Testis (tissue), 3 donors: ENCODE results near the gene SOX2. TPM values are rescaled to one million over a fixed set of nuclear protein-coding genes. Genes with fewer than 3 reads are reported as not detected.

Experiments
- DNase-seq: peaks from one replicate; pipeline ENCODE4 v3.0.0-alpha.2; 2019
- H3K27ac ChIP-seq, 2 donors: fragments of 200-600 bp; sonication (generic); one replicate each; pipeline ENCODE4 v1.5.1; 2019
- H3K27me3 ChIP-seq: fragments of 200-600 bp; sonication (generic); one replicate; pipeline ENCODE4 v1.5.1; 2019
- H3K36me3 ChIP-seq: fragments of 200-600 bp; sonication (generic); one replicate; pipeline ENCODE4 v1.5.1; 2017; ENCODE audit warnings: low read depth; ENCODE audit errors: missing control alignments
- H3K4me1 ChIP-seq: fragments of 200-600 bp; sonication (generic); one replicate; pipeline ENCODE4 v1.5.1; 2019
- H3K4me3 ChIP-seq, 2 donors: fragments of 200-600 bp; sonication (generic); one replicate each; pipeline ENCODE4 v1.5.1; 2017 to 2019
- H3K9me3 ChIP-seq: fragments of 200-600 bp; sonication (generic); one replicate; pipeline ENCODE4 v1.5.1; 2017
- POLR2A ChIP-seq: fragments of 450-650 bp; IDR thresholded peaks from one replicate; pipeline ENCODE4 v1.6.1; 2017; ENCODE audit warnings: antibody characterized with exemption, mild to moderate bottlenecking, moderate library complexity
- WGBS, 2 donors: methylation state at CpG; one replicate each; pipeline ENCODE4 v1.1.5; 2018; 5-methylcytosine and 5-hydroxymethylcytosine counted together
- intact Hi-C: fragments of 100-400 bp; cut with DNase I; formaldehyde crosslinking; loops from one replicate; pipeline ENCODE4 v1.15.1; 2023; ENCODE audit warnings: low total_unique reads
- polyA plus RNA-seq: library from polyadenylated mRNA; stranded (reverse); fragments of 350-450 nt; fragmentation: Illumina TruSeq; extraction: RNeasy Lipid Tissue Mini Kit (QIAGEN cat#74804); gene quantifications from one replicate; pipeline ENCODE4 v1.2.3, GENCODE V29; 2014; ENCODE audit warnings: low read depth, low replicate concordance; ENCODE audit not compliant: insufficient read depth
- total RNA-seq, 2 donors: library from RNA; depleted of rRNA; stranded (reverse); fragments of >200 nt; gene quantifications; one replicate each; pipeline ENCODE4 v1.2.3, GENCODE V29; 2016
- TF ChIP-seq, protein P1 (sequence below), 3 experiments: fragments of 450-650 bp in 2 of 3; fragments of 200-600 bp in 1 of 3; sonication (generic) in 1 of 3; IDR thresholded peaks; one replicate each; pipeline ENCODE4 v1.5.1; 2016 to 2019; ENCODE audit warnings: antibody characterized with exemption in 3 of 3, mild to moderate bottlenecking in 2 of 3, moderate library complexity in 1 of 3

SOX2 gene
- total and polyA plus RNA-seq, 3 donors from 2014 or later: 5.1 to 7.8 (median 7.2) TPM

DNA sequence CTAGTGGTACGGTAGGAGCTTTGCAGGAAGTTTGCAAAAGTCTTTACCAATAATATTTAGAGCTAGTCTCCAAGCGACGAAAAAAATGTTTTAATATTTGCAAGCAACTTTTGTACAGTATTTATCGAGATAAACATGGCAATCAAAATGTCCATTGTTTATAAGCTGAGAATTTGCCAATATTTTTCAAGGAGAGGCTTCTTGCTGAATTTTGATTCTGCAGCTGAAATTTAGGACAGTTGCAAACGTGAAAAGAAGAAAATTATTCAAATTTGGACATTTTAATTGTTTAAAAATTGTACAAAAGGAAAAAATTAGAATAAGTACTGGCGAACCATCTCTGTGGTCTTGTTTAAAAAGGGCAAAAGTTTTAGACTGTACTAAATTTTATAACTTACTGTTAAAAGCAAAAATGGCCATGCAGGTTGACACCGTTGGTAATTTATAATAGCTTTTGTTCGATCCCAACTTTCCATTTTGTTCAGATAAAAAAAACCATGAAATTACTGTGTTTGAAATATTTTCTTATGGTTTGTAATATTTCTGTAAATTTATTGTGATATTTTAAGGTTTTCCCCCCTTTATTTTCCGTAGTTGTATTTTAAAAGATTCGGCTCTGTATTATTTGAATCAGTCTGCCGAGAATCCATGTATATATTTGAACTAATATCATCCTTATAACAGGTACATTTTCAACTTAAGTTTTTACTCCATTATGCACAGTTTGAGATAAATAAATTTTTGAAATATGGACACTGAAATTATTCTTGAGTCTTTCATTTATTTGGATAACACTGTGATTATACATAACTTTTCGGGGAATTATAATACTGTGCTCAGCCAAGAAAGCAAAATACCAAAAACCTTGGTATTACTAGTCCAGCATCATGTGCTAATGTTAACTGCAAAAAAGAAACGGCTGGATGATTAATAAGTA, 2.2 kb downstream of the SOX2 start:
- Histone ChIP-seq H3K27ac (no peak overlapping the region), H3K4me3 (peak overlapping the region; percentile 31 to 53), H3K36me3 (no peaks in the 10 kb centered on the region), H3K27me3 (no peaks in the 10 kb centered on the region), H3K4me1 (peaks cover 8% of the 10 kb centered on the region), H3K9me3 (no peaks in the 10 kb centered on the region)
- WGBS, 2 donors: 15 to 16% methylated on average over 13 of the region's 13 CpGs
- no peak for DNase-seq
- TF ChIP-seq, protein P1, sequence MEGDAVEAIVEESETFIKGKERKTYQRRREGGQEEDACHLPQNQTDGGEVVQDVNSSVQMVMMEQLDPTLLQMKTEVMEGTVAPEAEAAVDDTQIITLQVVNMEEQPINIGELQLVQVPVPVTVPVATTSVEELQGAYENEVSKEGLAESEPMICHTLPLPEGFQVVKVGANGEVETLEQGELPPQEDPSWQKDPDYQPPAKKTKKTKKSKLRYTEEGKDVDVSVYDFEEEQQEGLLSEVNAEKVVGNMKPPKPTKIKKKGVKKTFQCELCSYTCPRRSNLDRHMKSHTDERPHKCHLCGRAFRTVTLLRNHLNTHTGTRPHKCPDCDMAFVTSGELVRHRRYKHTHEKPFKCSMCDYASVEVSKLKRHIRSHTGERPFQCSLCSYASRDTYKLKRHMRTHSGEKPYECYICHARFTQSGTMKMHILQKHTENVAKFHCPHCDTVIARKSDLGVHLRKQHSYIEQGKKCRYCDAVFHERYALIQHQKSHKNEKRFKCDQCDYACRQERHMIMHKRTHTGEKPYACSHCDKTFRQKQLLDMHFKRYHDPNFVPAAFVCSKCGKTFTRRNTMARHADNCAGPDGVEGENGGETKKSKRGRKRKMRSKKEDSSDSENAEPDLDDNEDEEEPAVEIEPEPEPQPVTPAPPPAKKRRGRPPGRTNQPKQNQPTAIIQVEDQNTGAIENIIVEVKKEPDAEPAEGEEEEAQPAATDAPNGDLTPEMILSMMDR (IDR thresholded peaks at IDR 0.05): no peak
- no peak for TF ChIP-seq POLR2A
- intact Hi-C loops: loop anchor here (10.0 kb wide), 1 partner anchor 971 kb away; no protein-coding TSS in a partner anchor

DNA sequence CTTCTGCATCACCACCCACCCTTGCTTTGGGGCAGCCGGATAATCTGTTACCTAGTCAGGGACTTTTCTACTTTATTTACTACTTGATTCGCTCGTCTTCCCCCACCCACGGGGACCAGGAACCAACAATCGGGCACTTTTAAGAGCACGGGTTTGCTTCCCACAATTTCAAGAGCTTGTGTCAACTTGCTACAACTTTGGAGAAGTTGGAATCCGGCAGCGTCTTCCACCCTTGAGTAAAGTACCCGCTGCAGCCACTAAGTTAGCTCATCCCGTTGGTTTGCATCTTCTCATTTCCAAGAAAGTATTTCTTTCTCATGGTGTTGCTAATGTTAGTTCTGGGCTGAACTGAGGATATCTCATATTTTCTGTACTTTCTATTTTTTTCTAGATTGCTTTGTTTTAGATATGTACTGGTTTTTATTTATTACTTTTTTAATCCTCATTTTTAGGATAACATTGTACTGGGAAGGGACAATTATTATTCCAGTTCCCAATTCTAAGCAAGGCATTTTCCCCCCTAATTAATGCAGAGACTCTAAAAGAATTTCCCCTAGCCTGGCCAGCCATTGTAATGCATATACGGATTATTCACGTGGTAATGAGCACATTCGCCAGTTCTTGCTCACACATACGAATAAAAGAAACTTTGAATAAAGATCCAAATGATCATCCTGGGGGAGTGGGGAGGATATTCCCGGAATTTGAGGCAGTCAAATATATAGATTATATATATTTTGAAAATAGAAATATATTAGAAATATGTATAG, 4.0 kb downstream of the SOX2 start:
- H3K4me1 ChIP-seq: peaks cover 8% of the 10 kb centered on the region
- no peak overlapping the region for H3K27ac ChIP-seq
- H3K4me3 ChIP-seq: no peak overlapping the region
- intact Hi-C loops: loop anchor here (10.0 kb wide), 1 partner anchor 969 kb away; no protein-coding TSS in a partner anchor
- H3K27me3 ChIP-seq: no peaks in the 10 kb centered on the region
- 10 to 20% methylated on average over 15 of the region's 15 CpGs for WGBS, 2 donors
- DNase-seq: no peak
- TF ChIP-seq POLR2A: no peak
- TF ChIP-seq, protein P1 (IDR thresholded peaks at IDR 0.05): no peak
- H3K36me3 ChIP-seq: no peaks in the 10 kb centered on the region
- no peaks in the 10 kb centered on the region for H3K9me3 ChIP-seq

DNA sequence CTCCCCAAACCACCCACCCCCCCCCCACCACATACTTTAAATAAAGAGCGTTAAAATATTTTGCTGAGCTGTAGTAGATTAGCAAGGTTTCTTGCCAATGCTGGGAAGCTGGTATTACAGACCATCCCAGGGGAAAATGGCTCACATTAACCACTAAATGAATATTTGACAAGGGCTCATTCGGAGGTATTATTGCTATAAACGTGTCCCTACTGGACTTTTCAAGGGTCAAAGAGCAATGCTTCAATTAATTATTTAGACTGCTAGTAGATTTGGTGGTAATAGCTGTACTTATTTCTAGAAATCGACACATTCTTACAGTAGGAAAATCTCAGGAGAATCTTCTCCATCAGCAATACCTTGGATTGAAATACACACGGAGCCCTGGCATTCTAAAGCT, 5.2 kb downstream of the SOX2 start:
- no peak for DNase-seq
- WGBS, 2 donors: 17 to 20% methylated on average over 5 of the region's 5 CpGs
- Histone ChIP-seq H3K4me1 (no peaks in the 10 kb centered on the region), H3K27ac (no peak overlapping the region), H3K27me3 (no peaks in the 10 kb centered on the region), H3K4me3 (no peak overlapping the region), H3K9me3 (no peaks in the 10 kb centered on the region), H3K36me3 (no peaks in the 10 kb centered on the region)
- no peak for TF ChIP-seq POLR2A
- TF ChIP-seq, protein P1 (IDR thresholded peaks at IDR 0.05): no peak
- intact Hi-C loops: loop anchor here (10.0 kb wide), 1 partner anchor 968 kb away; no protein-coding TSS in a partner anchor

DNA sequence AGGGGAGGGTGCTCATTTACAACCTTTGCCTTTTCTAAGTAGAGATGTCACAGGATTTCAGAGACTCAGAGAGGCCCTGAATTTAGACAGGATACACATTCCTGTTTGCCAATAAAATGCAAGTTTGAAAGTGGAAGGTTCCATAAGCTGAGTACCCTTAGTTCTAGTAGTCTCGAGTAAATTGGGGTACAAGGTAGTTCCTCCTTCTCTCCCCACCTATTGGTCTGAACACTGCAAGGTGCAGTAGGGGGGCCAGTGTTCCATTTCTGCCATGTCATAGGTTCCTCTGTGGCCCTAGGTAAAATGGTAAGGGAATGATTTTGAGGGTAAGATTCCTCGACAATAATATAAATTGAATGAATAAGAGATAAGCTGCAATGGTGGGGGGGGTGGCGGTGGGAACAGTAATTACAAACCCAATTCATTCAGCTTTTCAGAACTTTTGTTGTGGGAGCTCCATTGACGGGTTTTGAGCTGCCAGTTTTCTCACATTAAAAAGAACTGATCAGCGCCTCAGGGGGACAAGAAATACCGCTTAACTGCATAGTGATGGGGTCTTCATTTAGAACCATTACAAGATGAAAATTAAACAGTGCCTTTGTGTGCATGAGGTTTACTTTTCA, 5.9 kb downstream of the SOX2 start:
- WGBS, 2 donors: 29 to 36% methylated on average over 6 of the region's 6 CpGs
- no peak for DNase-seq
- Histone ChIP-seq H3K4me3 (no peak overlapping the region), H3K9me3 (no peaks in the 10 kb centered on the region), H3K36me3 (no peaks in the 10 kb centered on the region), H3K27ac (no peak overlapping the region), H3K27me3 (no peaks in the 10 kb centered on the region), H3K4me1 (no peaks in the 10 kb centered on the region)
- no peak for TF ChIP-seq POLR2A
- TF ChIP-seq, protein P1 (IDR thresholded peaks at IDR 0.05): no peak
- intact Hi-C loops: loop anchor here (10.0 kb wide), 1 partner anchor 967 kb away; no protein-coding TSS in a partner anchor
